Adrenal gland (tissue), 5 donors: ENCODE data around the gene PIP5K1C.

Source experiments
- CTCF ChIP-seq, 6 experiments: fragments of 450-650 bp in 4 of 6; fragments of 200-600 bp in 2 of 6; sonication (generic) in 1 of 6; IDR thresholded peaks; 1 replicate in 5 of 6; 2 replicates in 1 of 6; pipeline versions ENCODE4 v1.5.1 to v1.8.0; 2016 to 2021; ENCODE audit warnings: antibody characterized with exemption in 6 of 6, mild to moderate bottlenecking in 2 of 6, moderate library complexity in 1 of 6
- POLR2A ChIP-seq, 2 donors: fragments of 450-650 bp; IDR thresholded peaks; one replicate each; pipeline ENCODE4 v1.6.1; 2017; ENCODE audit warnings: antibody characterized with exemption in 2 of 2, mild to moderate bottlenecking in 2 of 2, moderate library complexity in 1 of 2
- donor health status: DM: no; HTN: no; CAD: no.

DNA sequence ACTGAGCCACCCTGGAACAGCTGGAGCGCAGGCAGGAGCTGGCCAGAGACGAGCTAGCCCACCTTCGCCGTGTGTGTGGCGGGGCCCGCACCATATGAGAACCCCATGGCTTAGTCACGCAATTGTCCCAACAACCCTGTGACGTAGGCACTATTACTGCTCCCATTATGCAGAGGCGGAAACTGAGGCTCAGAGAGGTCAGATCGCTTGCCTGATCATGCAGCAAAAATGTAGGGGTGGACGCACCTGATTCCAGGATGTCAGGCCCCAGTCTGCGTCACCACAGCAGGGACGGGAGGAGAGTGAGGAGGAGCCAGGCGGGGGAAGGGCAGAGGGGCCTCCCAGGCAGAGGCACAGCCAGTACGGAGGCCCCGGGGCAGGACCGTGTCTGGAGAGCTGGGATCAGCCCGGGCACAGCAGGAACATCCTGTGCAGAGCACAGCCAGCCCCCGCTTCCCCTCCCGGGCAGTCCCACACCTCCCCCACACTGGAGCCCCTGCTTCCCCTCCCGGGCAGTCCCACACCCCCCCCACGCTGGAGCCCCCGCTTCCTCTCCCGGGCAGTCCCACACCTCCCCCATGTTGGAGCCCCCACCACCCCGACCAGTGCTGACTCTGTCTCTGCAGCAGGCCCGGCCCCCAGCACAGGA, 16.7 kb downstream of the PIP5K1C start:
- TF ChIP-seq CTCF (IDR thresholded peaks at IDR 0.05) (no peak), POLR2A (IDR thresholded peaks at IDR 0.05) (no peak)
